Sigmoid colon (tissue), 7 donors: ENCODE results near the gene DNAJC21. TPM values are rescaled to one million over a fixed set of nuclear protein-coding genes. Genes with fewer than 3 reads are reported as not detected.
A peak's percentile ranks its signal among the peaks of the same experiment; 100 is the strongest.

Source experiments
- DNase-seq: peaks from one replicate; pipeline ENCODE4 v3.0.0-alpha.2; 2019
- H3K27ac ChIP-seq, 4 donors: fragments of 200-600 bp; sonication (generic); one replicate each; pipeline ENCODE4 v1.5.1; 2016 to 2019; ENCODE audit warnings: mild to moderate bottlenecking in 1 of 4
- H3K27me3 ChIP-seq, 3 donors: fragments of 200-600 bp; sonication (generic); one replicate each; pipeline ENCODE4 v1.5.1; 2019; ENCODE audit warnings: mild to moderate bottlenecking in 1 of 3
- H3K36me3 ChIP-seq, 4 donors: fragments of 200-600 bp; sonication (generic); one replicate each; pipeline ENCODE4 v1.5.1; 2016 to 2019
- H3K4me1 ChIP-seq, 4 donors: fragments of 200-600 bp; sonication (generic); one replicate each; pipeline ENCODE4 v1.5.1; 2017 to 2019
- H3K4me3 ChIP-seq, 4 donors: fragments of 200-600 bp; sonication (generic); one replicate each; pipeline ENCODE4 v1.5.1; 2017 to 2019; ENCODE audit warnings: mild to moderate bottlenecking in 2 of 4, moderate library complexity in 1 of 4
- H3K9me3 ChIP-seq, 4 donors: fragments of 200-600 bp in 3 of 4; sonication (generic) in 3 of 4; one replicate each; pipeline versions ENCODE4 v1.5.1 to v1.6.1; 2013 to 2019
- CTCF ChIP-seq, 4 experiments: fragments of 450-650 bp in 3 of 4; fragments of 200-600 bp in 1 of 4; IDR thresholded peaks; one replicate each; pipeline ENCODE4 v1.5.1; 2016 to 2019; ENCODE audit warnings: antibody characterized with exemption in 4 of 4, mild to moderate bottlenecking in 3 of 4, moderate library complexity in 2 of 4
- EP300 ChIP-seq, 4 donors: sonication (generic); formaldehyde crosslinking; IDR thresholded peaks; one replicate each; pipeline ENCODE4 v1.6.1; 2017; ENCODE audit warnings: antibody characterized with exemption in 4 of 4
- POLR2A ChIP-seq, 2 donors: fragments of 450-650 bp; IDR thresholded peaks; one replicate each; pipeline ENCODE4 v1.6.1; 2016; ENCODE audit warnings: antibody characterized with exemption in 2 of 2, mild to moderate bottlenecking in 2 of 2, moderate library complexity in 2 of 2
- POLR2AphosphoS5 ChIP-seq, 4 donors: sonication (generic); formaldehyde crosslinking; IDR thresholded peaks; one replicate each; pipeline ENCODE4 v1.6.1; 2017; ENCODE audit warnings: antibody characterized with exemption in 4 of 4
- WGBS, 2 donors: extraction: QIAGEN DNeasy Blood & Tissue Kit; methylation state at CpG; one replicate each; pipeline ENCODE4 v1.1.7; 2013; 5-methylcytosine and 5-hydroxymethylcytosine counted together
- intact Hi-C: fragments of 100-400 bp; cut with DNase I; formaldehyde crosslinking; loops from one replicate; pipeline ENCODE4 v1.15.1; 2023
- polyA plus RNA-seq, 3 donors: library from polyadenylated mRNA; stranded (reverse); fragments of 200-250 nt; gene quantifications; one replicate each; pipeline ENCODE4 v1.2.3, GENCODE V29; 2013
- total RNA-seq, 4 donors: library from RNA; depleted of rRNA; stranded (reverse); fragments of >200 nt; gene quantifications; one replicate each; pipeline ENCODE4 v1.1.0, GENCODE V29; 2016
- donor health status: healthy with polysubstance abuse.
- donor health status: Bipolar disorder and iron deficiency.
- donor health status: healthy.

The DNAJC21 gene
- total and polyA plus RNA-seq, 7 donors: 26.4 to 47.1 (median 40.6) TPM

GRCh38 chr5:34903260-34903659 is 26.1 kb upstream of the DNAJC21 start:
- intact Hi-C loops: no loop called here
- H3K27me3 ChIP-seq: no peaks in the 10 kb centered on the region
- H3K4me1 ChIP-seq: peaks cover 0 to under 1% (median 0%) of the 10 kb centered on the region in 4 donors
- H3K4me3 ChIP-seq: no peak overlapping the region
- no peak for TF ChIP-seq POLR2A (IDR thresholded peaks at IDR 0.05)
- no peak for TF ChIP-seq EP300 (IDR thresholded peaks at IDR 0.05)
- no peak for TF ChIP-seq CTCF (IDR thresholded peaks at IDR 0.05)
- TF ChIP-seq POLR2AphosphoS5 (IDR thresholded peaks at IDR 0.05): no peak
- 86 to 92% methylated on average over 1 of the region's 1 CpG for WGBS, 2 donors
- peaks cover under 1 to 41% (median 3%) of the 10 kb centered on the region in 4 donors for H3K36me3 ChIP-seq
- H3K27ac ChIP-seq: no peak overlapping the region
- no peaks in the 10 kb centered on the region for H3K9me3 ChIP-seq
- DNase-seq: no peak

- TF ChIP-seq EP300 (IDR thresholded peaks at IDR 0.05) (no peak), POLR2AphosphoS5 (IDR thresholded peaks at IDR 0.05) (no peak), CTCF (IDR thresholded peaks at IDR 0.05) (no peak), POLR2A (IDR thresholded peaks at IDR 0.05) (no peak)
- WGBS, 2 donors: 84 to 88% methylated on average over 2 of the region's 2 CpGs
- Histone ChIP-seq H3K36me3 (peaks cover 4 to 62% (median 7%) of the 10 kb centered on the region in 4 donors), H3K27ac (no peak overlapping the region), H3K4me3 (no peak overlapping the region), H3K4me1 (no peaks in the 10 kb centered on the region), H3K9me3 (no peaks in the 10 kb centered on the region), H3K27me3 (no peaks in the 10 kb centered on the region)
- no peak for DNase-seq
- intact Hi-C loops: no loop called here
These were observed 23.8 kb upstream of the DNAJC21 start for GRCh38 chr5:34905564-34905963.

GRCh38 chr5:34913072-34913471 is 16.3 kb upstream of the DNAJC21 start:
- 69 to 71% methylated on average over 2 of the region's 2 CpGs for WGBS, 2 donors
- H3K27ac ChIP-seq: peak overlapping the region in 3 of 4 donors; percentile 90 to 93 (median 91)
- peaks cover 11 to 42% (median 16%) of the 10 kb centered on the region in 4 donors for H3K36me3 ChIP-seq
- H3K9me3 ChIP-seq: no peaks in the 10 kb centered on the region
- intact Hi-C loops: loop anchor here (10.0 kb wide), 2 partner anchors 908 to 1468 kb away; partner anchors contain the start of genes AMACR and TARS1
- H3K4me3 ChIP-seq: no peak overlapping the region
- no peaks in the 10 kb centered on the region for H3K27me3 ChIP-seq
- H3K4me1 ChIP-seq: peaks cover 0 to 43% (median 36%) of the 10 kb centered on the region in 4 donors
- no peak for DNase-seq
- TF ChIP-seq POLR2A (IDR thresholded peaks at IDR 0.05) (no peak), CTCF (IDR thresholded peaks at IDR 0.05) (no peak), EP300 (IDR thresholded peaks at IDR 0.05) (no peak), POLR2AphosphoS5 (IDR thresholded peaks at IDR 0.05) (no peak)

GRCh38 chr5:34914671-34915138 is 14.7 kb upstream of the DNAJC21 start:
- Histone ChIP-seq H3K9me3 (no peaks in the 10 kb centered on the region), H3K36me3 (peaks cover 4 to 31% (median 14%) of the 10 kb centered on the region in 4 donors), H3K27ac (peak overlapping the region; percentile 87 to 93 (median 90)), H3K27me3 (no peaks in the 10 kb centered on the region), H3K4me1 (peaks cover 0 to 43% (median 36%) of the 10 kb centered on the region in 4 donors), H3K4me3 (peak overlapping the region; percentile 72 to 99 (median 85))
- intact Hi-C loops: loop anchor here (1.0 to 10.0 kb wide), 4 partner anchors 16 to 1470 kb away; partner anchors contain the start of genes AMACR, RAI14 and TARS1
- DNase-seq: peak; percentile 69
- WGBS, 2 donors: 1 to 2% methylated on average over 20 of the region's 20 CpGs
- TF ChIP-seq POLR2AphosphoS5 (IDR thresholded peaks at IDR 0.05) (no peak), EP300 (IDR thresholded peaks at IDR 0.05) (no peak), POLR2A (IDR thresholded peaks at IDR 0.05) (no peak), CTCF (IDR thresholded peaks at IDR 0.05) (no peak)
